ENCODE data around the gene CFHR5. TPM values are rescaled to one million over a fixed set of nuclear protein-coding genes. Genes with fewer than 3 reads are reported as not detected.

The CFHR5 gene
- total and polyA plus RNA-seq, 4 donors: not detected

DNA sequence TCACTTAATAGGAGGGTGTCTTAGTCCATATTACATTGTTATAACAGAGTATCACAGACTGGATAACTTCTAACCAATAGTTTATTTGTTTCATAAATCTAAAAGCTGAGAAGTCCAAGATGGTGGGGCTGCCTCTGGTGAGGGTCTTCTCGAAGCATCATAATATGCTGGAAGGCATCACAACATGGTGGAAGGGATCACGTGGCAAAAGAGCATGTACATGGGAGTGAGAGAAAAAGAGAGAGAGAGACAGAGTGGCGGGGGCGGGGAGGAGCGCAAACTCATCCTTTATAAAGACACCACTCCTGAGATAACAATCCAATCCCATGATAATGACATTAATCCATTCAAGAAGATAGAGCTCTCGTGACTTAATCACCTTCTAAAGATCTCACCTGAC, 31.5 kb downstream of the CFHR5 start:
- H3K4me1 ChIP-seq (ENCODE audit: control insufficient read depth in 5 of 5, insufficient read depth in 5 of 5, low read length in 5 of 5): no peaks in the 10 kb centered on the region
- TF ChIP-seq, protein P1, sequence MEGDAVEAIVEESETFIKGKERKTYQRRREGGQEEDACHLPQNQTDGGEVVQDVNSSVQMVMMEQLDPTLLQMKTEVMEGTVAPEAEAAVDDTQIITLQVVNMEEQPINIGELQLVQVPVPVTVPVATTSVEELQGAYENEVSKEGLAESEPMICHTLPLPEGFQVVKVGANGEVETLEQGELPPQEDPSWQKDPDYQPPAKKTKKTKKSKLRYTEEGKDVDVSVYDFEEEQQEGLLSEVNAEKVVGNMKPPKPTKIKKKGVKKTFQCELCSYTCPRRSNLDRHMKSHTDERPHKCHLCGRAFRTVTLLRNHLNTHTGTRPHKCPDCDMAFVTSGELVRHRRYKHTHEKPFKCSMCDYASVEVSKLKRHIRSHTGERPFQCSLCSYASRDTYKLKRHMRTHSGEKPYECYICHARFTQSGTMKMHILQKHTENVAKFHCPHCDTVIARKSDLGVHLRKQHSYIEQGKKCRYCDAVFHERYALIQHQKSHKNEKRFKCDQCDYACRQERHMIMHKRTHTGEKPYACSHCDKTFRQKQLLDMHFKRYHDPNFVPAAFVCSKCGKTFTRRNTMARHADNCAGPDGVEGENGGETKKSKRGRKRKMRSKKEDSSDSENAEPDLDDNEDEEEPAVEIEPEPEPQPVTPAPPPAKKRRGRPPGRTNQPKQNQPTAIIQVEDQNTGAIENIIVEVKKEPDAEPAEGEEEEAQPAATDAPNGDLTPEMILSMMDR (IDR thresholded peaks at IDR 0.05; ENCODE audit: control extremely low read depth, extremely low read depth): no peak
- no peak overlapping the region for H3K9ac ChIP-seq (ENCODE audit: insufficient read depth in 1 of 2, low read length in 2 of 2)
- H3K9me3 ChIP-seq (ENCODE audit: control insufficient read depth in 4 of 4, insufficient read depth in 3 of 4, low read length in 3 of 4): peaks cover 0 to 7% (median 0%) of the 10 kb centered on the region in 4 donors
- WGBS, 2 donors: 89 to 95% methylated on average over 6 of the region's 6 CpGs
- DNase-seq: no peak
- no peak for ATAC-seq (ENCODE audit: insufficient read depth, low FRiP score)
- no peaks in the 10 kb centered on the region for H3K36me3 ChIP-seq (ENCODE audit: control insufficient read depth in 4 of 4, insufficient read depth in 4 of 4, low read length in 4 of 4)
- no peaks in the 10 kb centered on the region for H3K27me3 ChIP-seq (ENCODE audit: control insufficient read depth in 3 of 3, insufficient read depth in 3 of 3, low read length in 2 of 3)
- no peak overlapping the region for H3K27ac ChIP-seq (ENCODE audit: low read depth in 1 of 2, low read length in 1 of 2)
- no peak overlapping the region for H3K4me3 ChIP-seq

DNA sequence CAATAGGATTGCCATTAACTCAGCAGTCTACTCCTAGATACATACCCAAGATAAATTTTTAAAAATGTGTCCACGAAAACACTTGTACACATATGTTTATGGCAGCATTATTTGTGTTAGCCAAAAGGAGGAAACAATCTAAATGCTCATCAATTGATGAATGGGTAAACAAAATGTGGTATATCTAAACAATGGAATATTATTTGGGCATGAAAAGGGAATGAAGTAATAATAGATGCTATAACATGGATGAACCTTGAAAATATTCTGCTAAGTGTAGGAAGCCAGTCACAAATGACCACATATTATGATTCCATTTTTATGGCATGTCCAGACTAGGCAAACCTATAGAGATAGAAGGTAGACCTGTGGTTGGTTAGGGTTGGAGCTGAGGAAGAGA, 34.3 kb downstream of the CFHR5 start:
- DNase-seq: no peak
- H3K4me1 ChIP-seq (ENCODE audit: control insufficient read depth in 5 of 5, insufficient read depth in 5 of 5, low read length in 5 of 5): no peaks in the 10 kb centered on the region
- 92 to 96% methylated on average over 1 of the region's 1 CpG for WGBS, 2 donors
- no peaks in the 10 kb centered on the region for H3K27me3 ChIP-seq (ENCODE audit: control insufficient read depth in 3 of 3, insufficient read depth in 3 of 3, low read length in 2 of 3)
- TF ChIP-seq, protein P1 (IDR thresholded peaks at IDR 0.05; ENCODE audit: control extremely low read depth, extremely low read depth): no peak
- no peaks in the 10 kb centered on the region for H3K36me3 ChIP-seq (ENCODE audit: control insufficient read depth in 4 of 4, insufficient read depth in 4 of 4, low read length in 4 of 4)
- H3K27ac ChIP-seq (ENCODE audit: low read depth in 1 of 2, low read length in 1 of 2): no peak overlapping the region
- no peak for ATAC-seq (ENCODE audit: insufficient read depth, low FRiP score)
- no peak overlapping the region for H3K4me3 ChIP-seq
- H3K9me3 ChIP-seq (ENCODE audit: control insufficient read depth in 4 of 4, insufficient read depth in 3 of 4, low read length in 3 of 4): peaks cover 0 to 7% (median 0%) of the 10 kb centered on the region in 4 donors
- H3K9ac ChIP-seq (ENCODE audit: insufficient read depth in 1 of 2, low read length in 2 of 2): no peak overlapping the region

DNA sequence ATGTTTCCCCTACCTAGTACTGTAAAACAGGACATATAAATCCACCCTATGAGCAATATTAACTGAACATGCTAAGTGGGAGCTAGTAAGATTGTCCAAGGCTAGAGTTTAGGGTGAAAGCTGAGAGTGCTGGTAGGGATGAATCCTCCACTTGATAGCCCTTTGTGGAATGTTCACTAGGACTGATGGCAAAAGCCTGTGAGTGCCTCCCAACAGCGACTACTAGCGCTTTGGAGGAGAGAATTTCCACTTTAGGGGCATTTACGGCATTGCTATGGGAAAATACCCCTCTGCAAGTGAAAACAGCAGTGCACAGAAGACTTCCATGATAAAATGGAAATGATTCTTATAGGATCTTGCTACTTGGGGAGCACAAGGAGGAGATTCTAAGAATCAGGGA, 35.9 kb downstream of the CFHR5 start:
- Histone ChIP-seq H3K4me3 (no peak overlapping the region), H3K27ac (ENCODE audit: low read depth in 1 of 2, low read length in 1 of 2) (no peak overlapping the region), H3K36me3 (ENCODE audit: control insufficient read depth in 4 of 4, insufficient read depth in 4 of 4, low read length in 4 of 4) (no peaks in the 10 kb centered on the region), H3K27me3 (ENCODE audit: control insufficient read depth in 3 of 3, insufficient read depth in 3 of 3, low read length in 2 of 3) (no peaks in the 10 kb centered on the region), H3K9ac (ENCODE audit: insufficient read depth in 1 of 2, low read length in 2 of 2) (no peak overlapping the region), H3K9me3 (ENCODE audit: control insufficient read depth in 4 of 4, insufficient read depth in 3 of 4, low read length in 3 of 4) (peaks cover 0 to 7% (median 0%) of the 10 kb centered on the region in 4 donors), H3K4me1 (ENCODE audit: control insufficient read depth in 5 of 5, insufficient read depth in 5 of 5, low read length in 5 of 5) (no peaks in the 10 kb centered on the region)
- 88 to 93% methylated on average over 3 of the region's 3 CpGs for WGBS, 2 donors
- TF ChIP-seq, protein P1 (IDR thresholded peaks at IDR 0.05; ENCODE audit: control extremely low read depth, extremely low read depth): no peak
- ATAC-seq (ENCODE audit: insufficient read depth, low FRiP score): no peak
- no peak for DNase-seq

DNA sequence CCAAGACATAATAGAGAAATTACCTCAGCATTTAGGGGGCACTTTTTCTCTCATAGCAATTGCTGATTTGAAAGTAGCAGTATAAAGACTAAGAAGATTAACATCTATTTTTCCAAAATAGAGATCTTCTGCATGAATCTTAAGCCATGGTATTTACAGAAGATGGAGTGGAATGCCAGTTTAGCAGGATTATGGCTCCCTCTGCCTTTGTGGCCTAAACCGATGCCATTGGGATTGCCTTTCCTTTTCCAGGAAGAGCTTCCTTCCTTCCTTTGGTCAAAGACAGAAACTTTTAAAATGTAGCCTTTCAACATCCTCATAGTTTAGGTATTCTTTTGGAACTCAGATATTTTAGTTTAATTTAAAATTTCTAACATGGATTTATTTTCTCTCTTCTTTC, 39.4 kb downstream of the CFHR5 start:
- no peaks in the 10 kb centered on the region for H3K27me3 ChIP-seq (ENCODE audit: control insufficient read depth in 3 of 3, insufficient read depth in 3 of 3, low read length in 2 of 3)
- H3K9me3 ChIP-seq (ENCODE audit: control insufficient read depth in 4 of 4, insufficient read depth in 3 of 4, low read length in 3 of 4): peaks cover 0 to 3% (median 0%) of the 10 kb centered on the region in 4 donors
- WGBS, 2 donors: 67 to 85% methylated on average over 1 of the region's 1 CpG
- TF ChIP-seq, protein P1 (IDR thresholded peaks at IDR 0.05; ENCODE audit: control extremely low read depth, extremely low read depth): no peak
- no peaks in the 10 kb centered on the region for H3K36me3 ChIP-seq (ENCODE audit: control insufficient read depth in 4 of 4, insufficient read depth in 4 of 4, low read length in 4 of 4)
- DNase-seq (no peak), ATAC-seq (ENCODE audit: insufficient read depth, low FRiP score) (no peak)
- no peaks in the 10 kb centered on the region for H3K4me1 ChIP-seq (ENCODE audit: control insufficient read depth in 5 of 5, insufficient read depth in 5 of 5, low read length in 5 of 5)
- no peak overlapping the region for H3K9ac ChIP-seq (ENCODE audit: insufficient read depth in 1 of 2, low read length in 2 of 2)
- no peak overlapping the region for H3K4me3 ChIP-seq
- H3K27ac ChIP-seq (ENCODE audit: low read depth in 1 of 2, low read length in 1 of 2): no peak overlapping the region

Measured in lung (tissue), 12 donors.